GM23338 (cell line): ENCODE measurements around the gene CELSR1. TPM values are rescaled to one million over a fixed set of nuclear protein-coding genes. Genes with fewer than 3 reads are reported as not detected.

Experiments
- ATAC-seq: fragments of 200-7000 bp; cut with Tn5 transposase; 3 replicates; pipeline ENCODE4 v1.9.1; 2020
- DNase-seq: peaks from one replicate; pipeline ENCODE4 v3.0.0-alpha.2; 2015; ENCODE audit warnings: low spot score
- H2AFZ ChIP-seq: fragments of 200-600 bp; sonication (generic); 2 replicates; pipeline ENCODE4 v1.8.0; 2016; ENCODE audit warnings: antibody characterized with exemption, mild to moderate bottlenecking, moderate library complexity
- H3F3A ChIP-seq: fragments of 200-600 bp; sonication (generic); replicated peaks from 2 replicates; pipeline ENCODE4 v1.8.0; 2017; ENCODE audit warnings: antibody characterized with exemption, mixed run types, low read depth
- H3K27ac ChIP-seq: fragments of 200-600 bp; sonication (generic); 2 replicates; pipeline ENCODE4 v1.6.1; 2016; ENCODE audit warnings: low read depth
- H3K27me3 ChIP-seq: fragments of 200-600 bp; sonication (generic); 2 replicates; pipeline ENCODE4 v1.8.0; 2016; ENCODE audit warnings: mild to moderate bottlenecking, mixed run types, moderate library complexity; ENCODE audit not compliant: insufficient read depth
- H3K36me3 ChIP-seq: fragments of 200-600 bp; sonication (generic); 2 replicates; pipeline ENCODE4 v1.8.0; 2016; ENCODE audit warnings: mild to moderate bottlenecking; ENCODE audit not compliant: insufficient read depth
- H3K4me1 ChIP-seq: fragments of 200-600 bp; sonication (generic); 2 replicates; pipeline ENCODE4 v1.8.0; 2016; ENCODE audit warnings: mild to moderate bottlenecking, moderate library complexity; ENCODE audit not compliant: insufficient read depth
- H3K4me2 ChIP-seq: fragments of 200-600 bp; sonication (generic); 2 replicates; pipeline ENCODE4 v1.7.1; 2017; ENCODE audit warnings: mixed run types
- H3K4me3 ChIP-seq: fragments of 200-600 bp; sonication (generic); 2 replicates; pipeline ENCODE4 v1.6.1; 2016; ENCODE audit warnings: mixed run types
- H3K79me2 ChIP-seq: fragments of 200-600 bp; sonication (generic); replicated peaks from 2 replicates; pipeline ENCODE4 v1.8.0; 2017; ENCODE audit warnings: mild to moderate bottlenecking; ENCODE audit not compliant: insufficient read depth
- H3K9me2 ChIP-seq: fragments of 200-600 bp; sonication (generic); 2 replicates; pipeline ENCODE4 v1.8.0; 2017; ENCODE audit not compliant: insufficient read depth
- H4K20me1 ChIP-seq: fragments of 200-600 bp; sonication (generic); replicated peaks from 2 replicates; pipeline ENCODE4 v1.8.0; 2017; ENCODE audit warnings: mild to moderate bottlenecking; ENCODE audit not compliant: insufficient read depth
- H3K27ac Mint-ChIP-seq: 2 replicates; pipeline ENCODE4 v1.8.0; 2020; ENCODE audit warnings: inconsistent platforms, mild to moderate bottlenecking, moderate library complexity, mixed read lengths
- H3K27me3 Mint-ChIP-seq: 3 replicates; pipeline ENCODE4 v1.8.0; 2022; ENCODE audit warnings: low read depth, mild to moderate bottlenecking, moderate library complexity, mixed read lengths, inconsistent platforms; ENCODE audit not compliant: insufficient read depth, poor library complexity
- H3K36me3 Mint-ChIP-seq: 3 replicates; pipeline ENCODE4 v1.8.0; 2021; ENCODE audit warnings: low read depth, mild to moderate bottlenecking, inconsistent platforms, moderate library complexity, mixed read lengths
- H3K4me1 Mint-ChIP-seq: 3 replicates; pipeline ENCODE4 v1.8.0; 2020; ENCODE audit warnings: mild to moderate bottlenecking, inconsistent platforms, mixed read lengths
- H3K4me3 Mint-ChIP-seq: 3 replicates; pipeline ENCODE4 v1.8.0; 2021; ENCODE audit warnings: moderate library complexity, mild to moderate bottlenecking, inconsistent platforms, mixed read lengths
- H3K9me3 Mint-ChIP-seq: 3 replicates; pipeline ENCODE4 v1.8.0; 2020; ENCODE audit warnings: moderate library complexity, mild to moderate bottlenecking, inconsistent platforms, mixed read lengths
- CREB1 ChIP-seq: fragments of 250-450 bp; sonication (Bioruptor Pico); IDR thresholded peaks from 2 replicates; pipeline ENCODE4 v1.5.0; 2020; ENCODE audit warnings: low read depth, mild to moderate bottlenecking, moderate library complexity
- CTCF ChIP-seq, 2 experiments: fragments of 200-600 bp in 1 of 2; sonication (generic) in 1 of 2; conservative IDR thresholded peaks; 2 replicates each; pipeline versions ENCODE4 v1.5.1 to v1.6.1; 2016 to 2017; ENCODE audit warnings: antibody characterized with exemption in 2 of 2, low read depth in 2 of 2, mild to moderate bottlenecking in 2 of 2, moderate library complexity in 1 of 2
- ETS1 ChIP-seq: IDR thresholded peaks from 2 replicates; pipeline ENCODE4 v1.6.1; 2016; ENCODE audit warnings: antibody characterized with exemption
- EZH2 ChIP-seq: fragments of 200-600 bp; sonication (generic); IDR thresholded peaks from one replicate; pipeline ENCODE4 v1.8.0; 2017; ENCODE audit warnings: antibody characterized with exemption, mild to moderate bottlenecking, low read depth; ENCODE audit not compliant: unreplicated experiment
- EZH2phosphoT487 ChIP-seq: fragments of 200-600 bp; sonication (generic); IDR thresholded peaks from one replicate; pipeline ENCODE4 v1.8.1; 2018; ENCODE audit warnings: antibody characterized with exemption; ENCODE audit not compliant: unreplicated experiment
- JUNB ChIP-seq: IDR thresholded peaks from one replicate; pipeline ENCODE4 v1.6.1; 2016; ENCODE audit warnings: antibody characterized with exemption; ENCODE audit not compliant: unreplicated experiment
- NANOG ChIP-seq: IDR thresholded peaks from 2 replicates; pipeline ENCODE4 v1.6.1; 2016; ENCODE audit warnings: antibody characterized with exemption, borderline replicate concordance
- POLR2AphosphoS5 ChIP-seq: IDR thresholded peaks from 2 replicates; pipeline ENCODE4 v1.6.1; 2016; ENCODE audit warnings: antibody characterized with exemption, low read depth
- REST ChIP-seq: IDR thresholded peaks from one replicate; pipeline ENCODE4 v1.6.1; 2018; ENCODE audit warnings: antibody characterized with exemption; ENCODE audit not compliant: unreplicated experiment
- STAT1 ChIP-seq: IDR thresholded peaks from one replicate; pipeline ENCODE4 v1.6.1; 2016; ENCODE audit warnings: antibody characterized with exemption; ENCODE audit not compliant: unreplicated experiment
- ZNF114 ChIP-seq: fragments of 250-450 bp; sonication (Bioruptor Pico); IDR thresholded peaks from 2 replicates; pipeline ENCODE4 v1.5.0; 2020; ENCODE audit warnings: mild to moderate bottlenecking, moderate library complexity
- ZNF331 ChIP-seq: fragments of 250-450 bp; sonication (Bioruptor Pico); IDR thresholded peaks from 2 replicates; pipeline ENCODE4 v1.5.0; 2020; ENCODE audit warnings: low read depth, mild to moderate bottlenecking, moderate library complexity
- ZNF462 ChIP-seq: fragments of 250-450 bp; sonication (Bioruptor Pico); IDR thresholded peaks from 2 replicates; pipeline ENCODE4 v1.5.0; 2020; ENCODE audit warnings: mild to moderate bottlenecking, moderate library complexity
- polyA plus RNA-seq: library from polyadenylated mRNA; unstranded; fragments of >200 nt; fragmentation: Nextera tagmentation; extraction: Ambion mirVana; gene quantifications from 2 replicates; pipeline ENCODE4 v1.2.1, GENCODE V29; 2016
- total RNA-seq: library from RNA; depleted of rRNA; stranded (reverse); fragments of >200 nt; shearing (Covaris generic); gene quantifications from 2 replicates; pipeline ENCODE4 v1.2.3, GENCODE V29; 2014

The CELSR1 gene
- total and polyA plus RNA-seq, 2 experiments from 2014 or later = 4.8 to 20.4 TPM

- Histone ChIP-seq H3K27ac (no peak overlapping the region), H3K36me3 (no peaks in the 10 kb centered on the region), H3K9me2 (no peaks in the 10 kb centered on the region), H3K4me3 (peak overlapping the region; percentile 67), H3K4me2 (peak overlapping the region; percentile 82), H3K4me1 (peaks cover 11% of the 10 kb centered on the region; the same call in 1 of the 2 replicates), H3K79me2 (peaks cover 28% of the 10 kb centered on the region), H3F3A (no peaks in the 10 kb centered on the region), H3K27me3 (peaks cover 12% of the 10 kb centered on the region), H2AFZ (peak overlapping the region; percentile 95; the same call in 1 of the 2 replicates), H4K20me1 (0 out of 2 replicates have a peak, but pooled peaks cover 4% of the 10 kb centered on the region)
- TF ChIP-seq CTCF (conservative IDR thresholded peaks at IDR 0.05; ENCODE audit: low read depth in 2 of 2) (no peak), REST (no peak), EZH2 (no peak), ZNF331 (CRISPR knock-in tag) (no peak), CREB1 (CRISPR knock-in tag) (no peak), ETS1 (no peak), POLR2AphosphoS5 (no peak), ZNF462 (CRISPR knock-in tag) (no peak), STAT1 (no peak), NANOG (no peak), EZH2phosphoT487 (no peak), ZNF114 (CRISPR knock-in tag) (no peak), JUNB (no peak)
- Mint-ChIP-seq H3K27me3 (peaks cover 25% of the 10 kb centered on the region), H3K4me1 (peaks cover 49% of the 10 kb centered on the region), H3K36me3 (peaks cover 4% of the 10 kb centered on the region; the same call in 2 of the 3 replicates), H3K9me3 (peaks cover 6% of the 10 kb centered on the region), H3K4me3 (peak overlapping the region; percentile 75), H3K27ac (no peak overlapping the region)
- DNase-seq (peak; percentile 75), ATAC-seq (peak; percentile 36)
These were observed 39.3 kb upstream of the CELSR1 start for GRCh38 chr22:46576556-46577367.
